HG03066 (cell line): Measurements from ENCODE around the gene WDPCP.
A peak's percentile ranks its signal among the peaks of the same experiment; 100 is the strongest.
"Not testable (repeated sequence)": the region's sequence is repeated elsewhere in the genome, so short reads cannot be mapped to it uniquely, and the experiment has no call there.

Experiments
- ATAC-seq: cut with Tn5 transposase; IDR thresholded peaks from one replicate; pipeline ENCODE4 v1.9.1; 2021; ENCODE audit warnings: low read depth; ENCODE audit not compliant: unreplicated experiment

WDPCP gene

GRCh38 chr2:63588385-63589147 is at the start of gene WDPCP, which contains the start of gene MDH1:
WDPCP (minus strand) TSS chr2:63588477; CDS start chr2:63588271, 206 bp downstream.
MDH1 (plus strand) TSS chr2:63588963; CDS start chr2:63589044, 81 bp downstream.
- peak; percentile 78 for ATAC-seq

- ATAC-seq, result no peak
Observed at GRCh38 chr2:63632382-63632781, 44.1 kb upstream of the WDPCP start.

- no peak for ATAC-seq
Observed at GRCh38 chr2:63631501-63631900, 43.2 kb upstream of the WDPCP start.

- ATAC-seq, result no peak
Observed at GRCh38 chr2:63628403-63628942, 40.2 kb upstream of the WDPCP start.

- ATAC-seq, result no peak
Observed at GRCh38 chr2:63627866-63628265, 39.6 kb upstream of the WDPCP start.

GRCh38 chr2:63623763-63624162 is 35.5 kb upstream of the WDPCP start:
- ATAC-seq, result not testable (repeated sequence)

- ATAC-seq, result no peak
Observed at GRCh38 chr2:63622751-63623150, 34.5 kb upstream of the WDPCP start.

- ATAC-seq, result no peak
Observed at GRCh38 chr2:63619328-63619727, 31.1 kb upstream of the WDPCP start.

GRCh38 chr2:63617366-63617765 is 29.1 kb upstream of the WDPCP start:
- ATAC-seq, result no peak

GRCh38 chr2:63614983-63615945 is 27.0 kb upstream of the WDPCP start:
- no peak for ATAC-seq

GRCh38 chr2:63614448-63614968 is 26.2 kb upstream of the WDPCP start:
- ATAC-seq, result no peak

- no peak for ATAC-seq
Observed at GRCh38 chr2:63613391-63613901, 25.2 kb upstream of the WDPCP start.

- ATAC-seq, result no peak
Observed at GRCh38 chr2:63610525-63610924, 22.2 kb upstream of the WDPCP start.

GRCh38 chr2:63608865-63609264 is 20.6 kb upstream of the WDPCP start:
- ATAC-seq, result not testable (repeated sequence)

- no peak for ATAC-seq
Observed at GRCh38 chr2:63604666-63605065, 16.4 kb upstream of the WDPCP start.

- no peak for ATAC-seq
Observed at GRCh38 chr2:63600881-63601460, 12.7 kb upstream of the WDPCP start.

- ATAC-seq, result no peak
Observed at GRCh38 chr2:63598981-63599380, 10.7 kb upstream of the WDPCP start.

- no peak for ATAC-seq
Observed at GRCh38 chr2:63596401-63596883, 8.2 kb upstream of the WDPCP start.

GRCh38 chr2:63594660-63595059 is 6.4 kb upstream of the WDPCP start:
- ATAC-seq, result no peak

- no peak for ATAC-seq
Observed at GRCh38 chr2:63591566-63592175, 3.4 kb upstream of the WDPCP start.
